Gastrocnemius medialis (tissue), 4 donors: ENCODE measurements around the gene VWDE. TPM values are rescaled to one million over a fixed set of nuclear protein-coding genes. Genes with fewer than 3 reads are reported as not detected.

ENCODE experiments used
- ATAC-seq, 2 donors: fragments of 150-250 bp; one replicate each; pipeline ENCODE4 v1.9.1; 2016
- DNase-seq, 2 donors: peaks; one replicate each; pipeline ENCODE4 v3.0.0-alpha.2; 2019
- H3K27ac ChIP-seq, 4 donors: fragments of 200-600 bp; sonication (generic); 1 replicate in 1 of 4; 2 replicates in 3 of 4; pipeline ENCODE4 v1.5.1; 2016 to 2018; ENCODE audit warnings: mild to moderate bottlenecking in 2 of 4, moderate library complexity in 1 of 4
- H3K27me3 ChIP-seq, 3 donors: fragments of 200-600 bp; sonication (generic) in 2 of 3; 1 replicate in 1 of 3; 2 replicates in 2 of 3; pipeline versions ENCODE4 v1.5.1 to v1.6.0; 2016 to 2019; ENCODE audit warnings: mild to moderate bottlenecking in 1 of 3, moderate library complexity in 1 of 3
- H3K36me3 ChIP-seq, 2 donors: fragments of 200-600 bp; sonication (generic) in 1 of 2; one replicate each; pipeline ENCODE4 v1.5.1; 2017 to 2018
- H3K4me1 ChIP-seq, 2 donors: fragments of 200-600 bp; sonication (generic) in 1 of 2; one replicate each; pipeline ENCODE4 v1.5.1; 2016 to 2017; ENCODE audit warnings: mild to moderate bottlenecking in 2 of 2
- H3K4me3 ChIP-seq, 4 donors: fragments of 200-600 bp; sonication (generic) in 3 of 4; 1 replicate in 1 of 4; 2 replicates in 3 of 4; pipeline ENCODE4 v1.5.1; 2016 to 2019; ENCODE audit warnings: mild to moderate bottlenecking in 2 of 4
- H3K9me3 ChIP-seq, 3 donors: fragments of 200-600 bp; sonication (generic) in 2 of 3; 1 replicate in 1 of 3; 2 replicates in 2 of 3; pipeline ENCODE4 v1.5.1; 2016 to 2019
- CTCF ChIP-seq, 5 experiments: fragments of 450-650 bp in 3 of 5; fragments of 200-600 bp in 2 of 5; sonication (generic) in 2 of 5; IDR thresholded peaks in 4 of 5; conservative IDR thresholded peaks in 1 of 5; 1 replicate in 4 of 5; 2 replicates in 1 of 5; pipeline ENCODE4 v1.5.1; 2016 to 2019; ENCODE audit warnings: antibody characterized with exemption in 5 of 5, mild to moderate bottlenecking in 3 of 5, moderate library complexity in 3 of 5
- POLR2A ChIP-seq, 2 donors: fragments of 450-650 bp; IDR thresholded peaks; one replicate each; pipeline ENCODE4 v1.6.1; 2017; ENCODE audit warnings: antibody characterized with exemption in 2 of 2, mild to moderate bottlenecking in 2 of 2, moderate library complexity in 2 of 2
- in situ Hi-C, 4 donors: fragments of 200-750 bp; cut with MboI; loops; one replicate each; pipeline versions ENCODE4 v1.15.0 to v1.8.0; 2017; ENCODE audit warnings: low sequenced_read_pairs in 4 of 4
- intact Hi-C: fragments of 100-400 bp; cut with DNase I; formaldehyde crosslinking; loops from one replicate; pipeline ENCODE4 v1.15.1; 2023; ENCODE audit warnings: low total_unique reads
- total RNA-seq, 4 donors: library from RNA; depleted of rRNA; stranded (reverse); fragments of >200 nt; gene quantifications; one replicate each; pipeline versions ENCODE4 v1.1.0 to v1.2.3, GENCODE V29; 2016

Gene VWDE
- total RNA-seq, 4 donors from 2014 or later, result not detected

GRCh38 chr7:12296051-12296570 lies 107.6 kb downstream of the VWDE start:
- Histone ChIP-seq H3K4me3 (no peak overlapping the region), H3K27ac (no peak overlapping the region), H3K27me3 (no peaks in the 10 kb centered on the region), H3K9me3 (no peaks in the 10 kb centered on the region), H3K36me3 (no peaks in the 10 kb centered on the region), H3K4me1 (no peaks in the 10 kb centered on the region)
- DNase-seq (no peak), ATAC-seq (no peak)
- in situ Hi-C loops, result no loop called here
- intact Hi-C loops, result no loop called here
- TF ChIP-seq CTCF (IDR thresholded peaks at IDR 0.05 in 4 of 5, conservative IDR thresholded peaks at IDR 0.05 in 1 of 5), result no peak
- TF ChIP-seq POLR2A (IDR thresholded peaks at IDR 0.05), result no peak

- no peaks in the 10 kb centered on the region for H3K36me3 ChIP-seq
- in situ Hi-C loops, result no loop called here
- intact Hi-C loops, result no loop called here
- no peak for ATAC-seq
- no peak overlapping the region for H3K27ac ChIP-seq
- no peak for TF ChIP-seq POLR2A (IDR thresholded peaks at IDR 0.05)
- TF ChIP-seq CTCF (IDR thresholded peaks at IDR 0.05 in 4 of 5, conservative IDR thresholded peaks at IDR 0.05 in 1 of 5), result no peak
- no peaks in the 10 kb centered on the region for H3K9me3 ChIP-seq
- DNase-seq, result no peak
- H3K27me3 ChIP-seq, result no peaks in the 10 kb centered on the region
- H3K4me3 ChIP-seq, result no peak overlapping the region
- H3K4me1 ChIP-seq, result no peaks in the 10 kb centered on the region
These were observed 109.0 kb downstream of the VWDE start for GRCh38 chr7:12294701-12295100.

- H3K4me1 ChIP-seq, result no peaks in the 10 kb centered on the region
- no peaks in the 10 kb centered on the region for H3K27me3 ChIP-seq
- no peaks in the 10 kb centered on the region for H3K36me3 ChIP-seq
- ATAC-seq, result no peak
- intact Hi-C loops (no loop called here), in situ Hi-C loops (no loop called here)
- DNase-seq, result no peak
- TF ChIP-seq CTCF (IDR thresholded peaks at IDR 0.05 in 4 of 5, conservative IDR thresholded peaks at IDR 0.05 in 1 of 5), result no peak
- no peak for TF ChIP-seq POLR2A (IDR thresholded peaks at IDR 0.05)
- no peaks in the 10 kb centered on the region for H3K9me3 ChIP-seq
- no peak overlapping the region for H3K4me3 ChIP-seq
- H3K27ac ChIP-seq, result no peak overlapping the region
These were observed 111.8 kb downstream of the VWDE start for GRCh38 chr7:12291870-12292269.

GRCh38 chr7:12290761-12291160 lies 112.9 kb downstream of the VWDE start:
- in situ Hi-C loops (no loop called here), intact Hi-C loops (no loop called here)
- Histone ChIP-seq H3K27me3 (no peaks in the 10 kb centered on the region), H3K36me3 (no peaks in the 10 kb centered on the region), H3K4me3 (no peak overlapping the region), H3K9me3 (no peaks in the 10 kb centered on the region), H3K4me1 (no peaks in the 10 kb centered on the region), H3K27ac (no peak overlapping the region)
- ATAC-seq (no peak), DNase-seq (no peak)
- TF ChIP-seq CTCF (IDR thresholded peaks at IDR 0.05 in 4 of 5, conservative IDR thresholded peaks at IDR 0.05 in 1 of 5), result no peak
- TF ChIP-seq POLR2A (IDR thresholded peaks at IDR 0.05), result no peak

- in situ Hi-C loops (no loop called here), intact Hi-C loops (no loop called here)
- Histone ChIP-seq H3K36me3 (no peaks in the 10 kb centered on the region), H3K27me3 (no peaks in the 10 kb centered on the region), H3K9me3 (no peaks in the 10 kb centered on the region), H3K4me3 (no peak overlapping the region), H3K27ac (no peak overlapping the region), H3K4me1 (no peaks in the 10 kb centered on the region)
- TF ChIP-seq POLR2A (IDR thresholded peaks at IDR 0.05), result no peak
- no peak for TF ChIP-seq CTCF (IDR thresholded peaks at IDR 0.05 in 4 of 5, conservative IDR thresholded peaks at IDR 0.05 in 1 of 5)
- no peak for ATAC-seq
- DNase-seq, result no peak
These were observed 113.7 kb downstream of the VWDE start for GRCh38 chr7:12289996-12290395.
